ENCODE measurements around the gene GJA4. TPM values are rescaled to one million over a fixed set of nuclear protein-coding genes. Genes with fewer than 3 reads are reported as not detected.

GJA4 gene
- total and polyA plus RNA-seq, 4 donors = 6.1 to 10.6 (median 9.1) TPM

- DNase-seq (ENCODE audit: low spot score) = no peak
- H3K27me3 ChIP-seq (ENCODE audit: control insufficient read depth in 4 of 4, insufficient read depth in 4 of 4, low read length in 3 of 4) = no peaks in the 10 kb centered on the region
- H3K9me3 ChIP-seq (ENCODE audit: control insufficient read depth in 4 of 4, low read length in 3 of 4) = no peaks in the 10 kb centered on the region
- H3K36me3 ChIP-seq (ENCODE audit: control insufficient read depth in 4 of 4, insufficient read depth in 3 of 4, low read depth in 1 of 4, low read length in 3 of 4) = no peaks in the 10 kb centered on the region
- H3K4me3 ChIP-seq (ENCODE audit: low read depth in 1 of 3, low read length in 3 of 3) = no peak overlapping the region
- WGBS = 79% methylated on average over 1 of the region's 1 CpG
- no peak for TF ChIP-seq TAF1 (conservative IDR thresholded peaks at IDR 0.05)
- peaks cover 0 to under 1% (median 0%) of the 10 kb centered on the region in 4 donors for H3K4me1 ChIP-seq (ENCODE audit: control insufficient read depth in 4 of 4, insufficient read depth in 4 of 4, low read length in 3 of 4)
- H3K9ac ChIP-seq (ENCODE audit: low read depth in 1 of 2, low read length in 2 of 2) = no peak overlapping the region
- no peak overlapping the region for H3K27ac ChIP-seq (ENCODE audit: low read depth in 1 of 2, low read length in 2 of 2)
These were observed 40.9 kb downstream of the GJA4 start for GRCh38 chr1:34833711-34834110.

DNA sequence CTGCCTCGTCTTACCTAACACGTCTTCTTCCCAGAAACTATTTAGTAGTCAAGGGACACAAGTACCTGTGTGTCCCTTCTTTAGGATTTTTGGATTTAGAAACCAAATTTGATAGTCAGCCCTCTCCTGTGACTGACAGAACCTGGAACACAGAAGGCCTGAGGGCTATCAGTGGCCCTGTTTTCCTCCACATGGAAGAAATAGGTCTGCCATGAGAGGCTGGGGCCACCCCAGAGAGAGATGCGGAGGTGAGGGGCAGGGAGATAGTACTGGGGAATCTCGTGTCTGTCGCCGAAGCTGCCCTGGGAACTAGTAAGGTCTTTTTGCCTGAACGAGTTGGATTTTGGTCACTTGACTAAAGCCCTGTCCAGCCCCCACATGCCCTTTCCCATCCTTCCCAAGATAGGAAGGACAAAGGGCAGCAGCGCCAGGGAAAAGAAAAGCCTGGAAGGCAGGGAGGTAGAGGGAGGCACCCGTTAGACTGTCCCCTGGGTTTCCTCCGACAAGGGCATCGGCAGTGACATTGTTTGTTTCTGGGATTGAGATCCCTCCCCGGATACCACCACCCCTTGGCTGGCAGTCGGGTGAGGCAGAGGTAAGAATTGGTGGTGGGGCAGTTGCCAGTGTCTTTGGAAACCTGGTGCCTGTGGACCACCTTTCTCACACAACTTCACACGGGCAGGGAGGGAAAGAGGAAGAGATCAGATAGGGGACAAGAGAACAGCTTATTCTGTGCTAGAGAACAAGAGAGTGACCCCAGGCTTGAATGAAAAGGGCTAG, 46.9 kb downstream of the GJA4 start:
- Histone ChIP-seq H3K27me3 (ENCODE audit: control insufficient read depth in 4 of 4, insufficient read depth in 4 of 4, low read length in 3 of 4) (no peaks in the 10 kb centered on the region), H3K9me3 (ENCODE audit: control insufficient read depth in 4 of 4, low read length in 3 of 4) (no peaks in the 10 kb centered on the region), H3K9ac (ENCODE audit: low read depth in 1 of 2, low read length in 2 of 2) (no peak overlapping the region), H3K4me1 (ENCODE audit: control insufficient read depth in 4 of 4, insufficient read depth in 4 of 4, low read length in 3 of 4) (peaks cover 0 to 5% (median 0%) of the 10 kb centered on the region in 4 donors), H3K27ac (ENCODE audit: low read depth in 1 of 2, low read length in 2 of 2) (no peak overlapping the region), H3K4me3 (ENCODE audit: low read depth in 1 of 3, low read length in 3 of 3) (no peak overlapping the region), H3K36me3 (ENCODE audit: control insufficient read depth in 4 of 4, insufficient read depth in 3 of 4, low read depth in 1 of 4, low read length in 3 of 4) (no peaks in the 10 kb centered on the region)
- TF ChIP-seq YY1 (IDR thresholded peaks at IDR 0.05) = no peak
- TF ChIP-seq REST (IDR thresholded peaks at IDR 0.05) = no peak
- no peak for TF ChIP-seq SP1 (IDR thresholded peaks at IDR 0.05)
- TF ChIP-seq NR2F2 (IDR thresholded peaks at IDR 0.05) = no peak
- no peak for TF ChIP-seq JUND (IDR thresholded peaks at IDR 0.05)
- TF ChIP-seq RXRA (IDR thresholded peaks at IDR 0.05) = no peak
- no peak for TF ChIP-seq RAD21 (IDR thresholded peaks at IDR 0.05)
- 72% methylated on average over 14 of the region's 14 CpGs for WGBS
- no peak for DNase-seq (ENCODE audit: low spot score)

DNA sequence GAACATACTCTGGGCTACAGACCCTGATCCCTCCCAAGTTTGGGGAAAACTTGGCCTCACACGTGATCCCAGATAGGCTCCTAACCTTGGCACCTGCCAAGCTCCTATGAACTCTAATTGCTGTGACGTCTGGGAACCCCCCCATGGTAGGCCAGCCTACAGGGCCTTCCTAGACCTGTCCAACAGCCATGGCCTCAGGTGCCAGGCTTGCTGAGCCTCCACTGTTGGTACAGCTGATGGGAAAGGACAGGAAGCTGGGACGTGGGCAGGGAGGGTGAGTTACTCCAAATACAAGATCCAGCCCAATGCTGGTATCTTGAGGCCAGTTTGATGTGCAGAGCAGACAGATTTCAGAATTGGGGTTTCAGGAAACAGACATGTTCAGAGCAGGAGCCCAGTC, 47.6 kb downstream of the GJA4 start:
- H3K36me3 ChIP-seq (ENCODE audit: control insufficient read depth in 4 of 4, insufficient read depth in 3 of 4, low read depth in 1 of 4, low read length in 3 of 4) = no peaks in the 10 kb centered on the region
- peaks cover 0 to 5% (median 0%) of the 10 kb centered on the region in 4 donors for H3K4me1 ChIP-seq (ENCODE audit: control insufficient read depth in 4 of 4, insufficient read depth in 4 of 4, low read length in 3 of 4)
- H3K9me3 ChIP-seq (ENCODE audit: control insufficient read depth in 4 of 4, low read length in 3 of 4) = no peaks in the 10 kb centered on the region
- TF ChIP-seq MAX (IDR thresholded peaks at IDR 0.05) = no peak
- TF ChIP-seq EGR1 (IDR thresholded peaks at IDR 0.05; ENCODE audit: low read depth in 2 of 2) = no peak
- no peak for TF ChIP-seq FOXA1 (IDR thresholded peaks at IDR 0.05)
- no peak for TF ChIP-seq JUND (IDR thresholded peaks at IDR 0.05)
- no peak for DNase-seq (ENCODE audit: low spot score)
- WGBS = 92% methylated on average over 3 of the region's 3 CpGs
- H3K9ac ChIP-seq (ENCODE audit: low read depth in 1 of 2, low read length in 2 of 2) = no peak overlapping the region
- no peak overlapping the region for H3K27ac ChIP-seq (ENCODE audit: low read depth in 1 of 2, low read length in 2 of 2)
- H3K4me3 ChIP-seq (ENCODE audit: low read depth in 1 of 3, low read length in 3 of 3) = no peak overlapping the region
- H3K27me3 ChIP-seq (ENCODE audit: control insufficient read depth in 4 of 4, insufficient read depth in 4 of 4, low read length in 3 of 4) = no peaks in the 10 kb centered on the region

Data from liver (tissue), 9 donors.